Endothelial cell of umbilical vein (primary cell): ENCODE measurements around the gene ERMAP. TPM values are rescaled to one million over a fixed set of nuclear protein-coding genes. Genes with fewer than 3 reads are reported as not detected.
"Not testable (repeated sequence)": the region's sequence is repeated elsewhere in the genome, so short reads cannot be mapped to it uniquely, and the experiment has no call there.

Experiments used
- BruUV-seq: library from RNA; stranded (reverse); fragments of 400-500 nt; replicated peaks from 2 replicates; lab custom pipeline; 2021; lab: Mats Ljungman, UMichigan
- CTCF ChIA-PET: fragments of 300-600, 350-600 bp; sonication (Branson Sonifier 250); formaldehyde crosslinking; loops from one replicate; lab custom pipeline; 2021; ENCODE audit warnings: antibody characterized with exemption, inconsistent platforms; lab: Charles Lee
- POLR2A ChIA-PET: fragments of 300-600, 350-600 bp; sonication (Branson Sonifier 250); formaldehyde crosslinking; loops from one replicate; lab custom pipeline; 2021; ENCODE audit warnings: antibody characterized with exemption, inconsistent platforms; lab: Charles Lee
- DNase-seq: peaks from one replicate; pipeline ENCODE4 v3.0.0-alpha.2; 2011; ENCODE audit warnings: low read depth, low spot score
- FAIRE-seq: peaks from 2 replicates; lab custom pipeline; 2011; peaks lifted over from hg19 to GRCh38; lab: Jason Lieb, UNC
- H2AFZ ChIP-seq: 2 replicates; pipeline ENCODE4 v1.6.0; 2012; ENCODE audit warnings: low read depth, low read length, control low read depth, inconsistent platforms
- H3K27ac ChIP-seq: 2 replicates; pipeline ENCODE4 v1.5.1; 2011; ENCODE audit warnings: low read depth, mild to moderate bottlenecking, control low read depth, low read length, moderate library complexity; ENCODE audit not compliant: insufficient read depth
- H3K27me3 ChIP-seq, 2 experiments: 2 replicates each; pipeline versions ENCODE4 v1.6.0 to v1.6.1; 2011; ENCODE audit warnings: low read length in 2 of 2, mixed read lengths in 1 of 2; ENCODE audit not compliant: control insufficient read depth in 2 of 2, insufficient read depth in 2 of 2
- H3K36me3 ChIP-seq, 2 experiments: 2 replicates in 1 of 2; 3 replicates in 1 of 2; pipeline ENCODE4 v1.5.1; 2011; ENCODE audit warnings: low read length in 2 of 2, mild to moderate bottlenecking in 1 of 2, moderate library complexity in 1 of 2; ENCODE audit not compliant: control insufficient read depth in 2 of 2, insufficient read depth in 2 of 2; ENCODE audit errors: extremely low read depth in 1 of 2
- H3K4me1 ChIP-seq: 3 replicates; pipeline ENCODE4 v1.5.1; 2011; ENCODE audit warnings: mild to moderate bottlenecking, low read length; ENCODE audit not compliant: control insufficient read depth, insufficient read depth; ENCODE audit errors: extremely low read depth
- H3K4me2 ChIP-seq: 2 replicates; pipeline ENCODE4 v1.6.1; 2011; ENCODE audit warnings: low read length, control low read depth, mixed read lengths; ENCODE audit not compliant: insufficient read depth
- H3K4me3 ChIP-seq, 3 experiments: fragments of 200-600 bp in 1 of 3; sonication (generic), shearing (Covaris generic) in 1 of 3; replicated peaks in 1 of 3; 2 replicates each; pipeline ENCODE4 v1.5.1; 2011 to 2016; ENCODE audit warnings: control low read depth in 3 of 3, low read length in 3 of 3, mild to moderate bottlenecking in 2 of 3, inconsistent platforms in 1 of 3, low read depth in 1 of 3, moderate library complexity in 1 of 3; ENCODE audit not compliant: insufficient read depth in 1 of 3
- H3K79me2 ChIP-seq: 2 replicates; pipeline ENCODE4 v1.6.0; 2012; ENCODE audit warnings: low read length, inconsistent platforms; ENCODE audit not compliant: control insufficient read depth, insufficient read depth
- H3K9ac ChIP-seq: replicated peaks from 2 replicates; pipeline ENCODE3; 2011; ENCODE audit warnings: low read length, control low read depth; ENCODE audit not compliant: insufficient read depth; ENCODE audit errors: extremely low read depth
- H3K9me1 ChIP-seq: replicated peaks from 3 replicates; pipeline ENCODE4 v1.6.0; 2011; ENCODE audit warnings: mild to moderate bottlenecking, low read length; ENCODE audit not compliant: control insufficient read depth, insufficient read depth; ENCODE audit errors: extremely low read depth
- H3K9me3 ChIP-seq: replicated peaks from 2 replicates; pipeline ENCODE4 v1.5.1; 2012; ENCODE audit warnings: low read length, inconsistent platforms; ENCODE audit not compliant: control insufficient read depth, insufficient read depth
- H4K20me1 ChIP-seq: replicated peaks from 2 replicates; pipeline ENCODE3; 2011; ENCODE audit warnings: mild to moderate bottlenecking, low read length; ENCODE audit not compliant: control insufficient read depth, insufficient read depth; ENCODE audit errors: extremely low read depth
- POLR2AphosphoS5 ChIP-seq: IDR thresholded peaks from 2 replicates; pipeline ENCODE4 v1.6.1; 2012; ENCODE audit warnings: low read depth, mild to moderate bottlenecking, control low read depth, low read length, moderate library complexity; ENCODE audit not compliant: insufficient read depth
- dilution Hi-C: fragments of 300-500 bp; cut with MboI; formaldehyde crosslinking; loops from one replicate; pipeline ENCODE4 v1.15.0; 2019; ENCODE audit warnings: low sequenced_read_pairs; ENCODE audit not compliant: extremely low pct_ligation_motif_present
- intact Hi-C: fragments of 100-400 bp; cut with micrococcal nuclease; formaldehyde crosslinking; loops from one replicate; pipeline ENCODE4 v1.10.0; 2022
- polyA plus RNA-seq, 4 experiments: library from polyadenylated mRNA; depleted of rRNA in 3 of 4; stranded (reverse) in 3 of 4; unstranded in 1 of 4; fragments of >200 nt; gene quantifications; 2 replicates each; pipeline versions ENCODE4 v1.2.1 to v1.2.3, GENCODE V29; 2011 to 2012; ENCODE audit warnings: missing spikeins in 1 of 4
- total RNA-seq: library from RNA; stranded (reverse); gene quantifications from 2 replicates; pipeline ENCODE4 v1.2.3, GENCODE V29; 2021

Gene ERMAP
- total and polyA plus RNA-seq, 2 donors (not counting 3 experiments of a cell fraction or from before 2014, with no cell fraction given) = 7.8 to 8.6 TPM

DNA sequence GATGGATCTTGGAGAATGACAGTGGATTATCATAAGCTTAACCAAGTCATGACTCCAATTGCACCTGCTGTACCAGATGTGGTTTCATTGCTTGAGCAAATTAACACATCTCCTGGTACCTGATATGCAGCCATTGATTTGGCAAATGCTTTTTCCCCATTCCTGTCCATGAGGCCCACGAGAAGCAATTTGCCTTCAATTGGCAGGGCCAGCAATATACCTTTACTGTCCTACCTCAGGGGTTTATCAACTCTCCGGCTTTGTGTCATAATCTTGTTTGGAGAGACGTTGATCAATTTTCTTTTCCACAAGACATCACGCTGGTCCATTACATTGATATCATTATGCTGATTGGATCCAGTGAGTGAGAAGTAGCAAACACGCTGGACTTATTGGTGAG lies 49.6 kb downstream of the ERMAP start:
- BruUV-seq = no TSS peak
- no peaks in the 10 kb centered on the region for H3K79me2 ChIP-seq
- no peaks in the 10 kb centered on the region for H3K4me1 ChIP-seq
- no peaks in the 10 kb centered on the region for H3K36me3 ChIP-seq
- CTCF ChIA-PET = no interaction called here
- no peak overlapping the region for H3K27ac ChIP-seq
- no peak for DNase-seq
- H4K20me1 ChIP-seq = no peaks in the 10 kb centered on the region
- H3K4me3 ChIP-seq = no peak overlapping the region
- no peak for FAIRE-seq
- TF ChIP-seq POLR2AphosphoS5 = no peak
- no peaks in the 10 kb centered on the region for H3K9me3 ChIP-seq
- no peaks in the 10 kb centered on the region for H3K9me1 ChIP-seq
- H3K4me2 ChIP-seq = no peak overlapping the region
- dilution Hi-C loops (no loop called here), intact Hi-C loops (no loop called here)
- H2AFZ ChIP-seq = no peak overlapping the region
- H3K9ac ChIP-seq = no peak overlapping the region
- POLR2A ChIA-PET = no interaction called here
- H3K27me3 ChIP-seq = peaks cover 9 to 14% of the 10 kb centered on the region in 2 experiments

DNA sequence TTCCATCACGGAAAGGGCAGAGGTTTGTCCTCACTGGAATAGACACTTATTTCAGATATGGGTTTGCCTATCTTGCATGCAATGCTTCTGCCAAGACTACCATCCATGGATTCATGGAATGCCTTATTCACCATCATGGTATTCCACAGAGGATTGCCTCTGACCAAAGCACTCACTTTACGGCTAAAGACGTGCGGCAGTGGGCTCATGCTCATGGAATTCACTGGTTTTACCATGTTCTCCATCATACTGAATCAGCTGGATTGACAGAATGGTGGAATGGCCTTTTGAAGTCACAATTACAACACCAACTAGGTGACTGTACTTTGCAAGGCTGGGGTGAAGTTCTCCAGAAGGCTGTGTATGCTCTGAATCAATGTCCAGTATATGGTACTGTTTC lies 51.5 kb downstream of the ERMAP start:
- CTCF ChIA-PET, H4K20me1 ChIP-seq, H3K27me3 ChIP-seq, H3K27ac ChIP-seq, H3K36me3 ChIP-seq, H2AFZ ChIP-seq, intact Hi-C loops, dilution Hi-C loops, POLR2A ChIA-PET, H3K4me2 ChIP-seq, H3K9me3 ChIP-seq, H3K9me1 ChIP-seq, BruUV-seq, FAIRE-seq, DNase-seq, H3K79me2 ChIP-seq, H3K4me1 ChIP-seq, H3K9ac ChIP-seq, H3K4me3 ChIP-seq: not testable (repeated sequence)

DNA sequence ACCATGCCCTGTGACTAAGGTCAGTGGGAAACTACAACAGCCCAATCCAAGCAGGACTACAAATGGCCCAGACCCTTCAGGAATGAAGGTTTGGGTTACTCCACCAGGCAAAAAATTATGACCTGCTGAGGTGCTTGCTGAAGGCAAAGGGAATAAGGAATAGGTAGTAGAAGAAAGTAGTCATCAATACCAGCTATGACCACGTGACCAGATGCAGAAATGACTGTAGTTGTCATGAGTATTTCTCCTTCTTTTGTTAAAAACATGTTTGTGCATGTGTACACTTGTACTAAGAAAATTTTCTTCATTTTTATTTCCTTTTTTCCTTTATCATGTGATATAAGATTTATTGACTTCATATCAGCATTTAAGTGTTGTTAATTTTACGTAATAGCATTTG lies 52.3 kb downstream of the ERMAP start:
- BruUV-seq, H3K9ac ChIP-seq, H3K9me1 ChIP-seq, dilution Hi-C loops, H3K79me2 ChIP-seq, H3K4me1 ChIP-seq, H3K27ac ChIP-seq, H3K4me2 ChIP-seq, intact Hi-C loops, POLR2A ChIA-PET, DNase-seq, H2AFZ ChIP-seq, H3K36me3 ChIP-seq, H4K20me1 ChIP-seq, H3K4me3 ChIP-seq, H3K27me3 ChIP-seq, CTCF ChIA-PET, FAIRE-seq, H3K9me3 ChIP-seq: not testable (repeated sequence)

DNA sequence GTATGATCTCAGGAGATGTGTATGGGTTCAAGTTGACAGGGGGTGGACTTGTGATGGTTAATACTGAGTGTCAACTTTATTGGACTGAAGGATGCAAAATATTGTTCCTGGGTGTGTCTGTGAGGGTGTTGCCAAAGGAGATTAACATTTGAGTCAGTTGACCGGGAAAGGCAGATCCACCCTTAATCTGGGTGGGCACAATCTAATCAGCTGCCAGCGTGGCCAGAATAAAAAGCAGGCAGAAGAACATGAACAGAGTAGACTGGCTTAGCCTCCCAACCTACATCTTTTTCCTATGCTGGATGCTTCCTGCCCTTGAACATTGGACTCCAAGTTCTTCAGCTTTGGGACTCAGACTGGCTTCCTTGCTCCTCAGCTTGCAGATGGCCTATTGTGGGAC lies 52.8 kb downstream of the ERMAP start:
- dilution Hi-C loops, H2AFZ ChIP-seq, POLR2A ChIA-PET, H3K79me2 ChIP-seq, H3K27me3 ChIP-seq, H3K4me2 ChIP-seq, H4K20me1 ChIP-seq, CTCF ChIA-PET, H3K36me3 ChIP-seq, H3K27ac ChIP-seq, intact Hi-C loops, H3K4me1 ChIP-seq, FAIRE-seq, H3K9me1 ChIP-seq, H3K4me3 ChIP-seq, H3K9ac ChIP-seq, BruUV-seq, H3K9me3 ChIP-seq, DNase-seq: not testable (repeated sequence)
